ENCODE results near the gene OGDH. TPM values are rescaled to one million over a fixed set of nuclear protein-coding genes. Genes with fewer than 3 reads are reported as not detected.
"Not testable (repeated sequence)": the region's sequence is repeated elsewhere in the genome, so short reads cannot be mapped to it uniquely, and the experiment has no call there.

Gene OGDH
- 10 to 100 TPM; 51.6 to 69.4 (median 63.6) TPM for polyA plus RNA-seq (ENCODE audit: insufficient read length in 10 of 10)
- long read RNA-seq, donor 1, full-length matches to known transcripts: 2 of 2 reads
- long read RNA-seq, donor 1, partial matches to known transcripts: 0 of 2 reads
- long read RNA-seq, donor 1, other reads (novel, unspliced or antisense): 0 of 2 reads
- long read RNA-seq, donor 2, full-length matches to known transcripts: 5 of 12 reads
- long read RNA-seq, donor 2, partial matches to known transcripts: 7 of 12 reads
- long read RNA-seq, donor 2, other reads (novel, unspliced or antisense): 0 of 12 reads
- long read RNA-seq, donor 3: 0 reads
- long read RNA-seq, donor 4, full-length matches to known transcripts: 1 of 1 reads
- long read RNA-seq, donor 4, partial matches to known transcripts: 0 of 1 reads
- long read RNA-seq, donor 4, other reads (novel, unspliced or antisense): 0 of 1 reads
- long read RNA-seq, donor 5, partial matches to known transcripts: 0 of 2 reads
- long read RNA-seq, donor 5, other reads (novel, unspliced or antisense): 0 of 2 reads
- long read RNA-seq, donor 6, full-length matches to known transcripts: 3 of 3 reads
- long read RNA-seq, donor 6, partial matches to known transcripts: 0 of 3 reads
- long read RNA-seq, donor 6, other reads (novel, unspliced or antisense): 0 of 3 reads
- long read RNA-seq, donor 7, full-length matches to known transcripts: 4 of 4 reads
- long read RNA-seq, donor 7, partial matches to known transcripts: 0 of 4 reads
- long read RNA-seq, donor 7, other reads (novel, unspliced or antisense): 0 of 4 reads
- long read RNA-seq, donor 8, partial matches to known transcripts: 0 of 1 reads
- long read RNA-seq, donor 8, other reads (novel, unspliced or antisense): 0 of 1 reads
- long read RNA-seq, donor 9: 0 reads

DNA sequence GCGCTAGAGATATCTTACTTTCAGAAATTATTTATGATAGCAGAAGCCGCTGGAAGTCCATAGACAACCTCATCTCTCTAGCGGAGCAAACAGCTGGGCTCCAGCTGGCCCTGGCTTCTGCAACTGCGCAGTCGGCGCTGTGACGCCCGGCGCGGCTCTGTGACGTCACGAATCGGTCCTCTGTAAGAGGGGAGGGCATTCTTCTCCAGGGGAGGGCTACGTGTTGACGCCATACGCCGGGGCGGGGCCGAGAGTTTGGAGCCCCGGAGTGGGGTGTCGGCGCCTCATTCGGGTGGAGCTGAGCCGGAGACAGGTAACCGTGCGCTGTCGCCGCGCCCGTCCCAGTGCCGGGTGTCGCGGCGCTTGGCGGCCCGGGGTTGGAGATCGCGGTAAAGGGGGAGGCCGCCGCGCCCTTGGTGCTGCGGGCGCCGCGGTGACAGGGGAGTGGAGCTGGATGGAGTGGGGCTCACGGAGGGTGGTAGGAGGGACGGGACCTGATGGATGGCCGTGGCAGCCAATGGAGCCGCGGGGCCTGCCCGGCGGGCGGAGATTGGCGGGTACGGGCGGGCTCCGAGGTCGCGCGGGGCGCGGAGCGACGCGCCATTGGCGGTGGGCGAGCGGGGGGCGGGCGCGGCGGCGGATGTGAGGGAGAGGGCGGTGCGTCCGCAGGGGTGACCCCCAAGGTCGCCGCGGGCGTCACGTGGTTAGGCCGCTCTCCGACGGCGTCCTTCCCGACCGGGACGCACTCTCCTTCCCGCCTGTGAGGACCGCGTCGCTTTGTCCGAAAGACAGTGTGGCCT lies at the start of gene OGDH:
OGDH (plus strand) TSS at position 287 of the 800 bp plus-strand sequence. CDS start 17,717 bp downstream, outside the sequence.
- peak; percentile 99 to 100 (median 100) for DNase-seq

DNA sequence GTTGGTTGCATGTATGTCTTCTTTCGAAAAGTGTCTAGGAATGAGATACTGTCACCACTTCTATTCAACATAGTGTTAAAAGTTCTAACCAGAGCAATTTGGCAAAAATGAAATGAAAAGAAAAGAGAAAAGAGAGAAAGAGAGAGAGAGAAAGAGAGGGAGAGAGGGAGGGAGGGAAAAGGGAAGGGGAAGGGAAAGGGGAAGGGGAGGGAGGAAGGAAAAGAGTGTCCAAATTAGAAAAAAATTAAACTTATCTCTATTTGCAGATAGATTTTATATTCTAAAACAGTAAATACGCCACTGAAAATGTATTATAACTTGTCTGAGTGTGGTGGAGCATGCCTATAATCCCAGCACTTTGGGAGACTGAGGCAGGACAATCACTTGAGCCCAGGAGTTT lies 48.9 kb upstream of the OGDH start:
- DNase-seq: no peak

DNA sequence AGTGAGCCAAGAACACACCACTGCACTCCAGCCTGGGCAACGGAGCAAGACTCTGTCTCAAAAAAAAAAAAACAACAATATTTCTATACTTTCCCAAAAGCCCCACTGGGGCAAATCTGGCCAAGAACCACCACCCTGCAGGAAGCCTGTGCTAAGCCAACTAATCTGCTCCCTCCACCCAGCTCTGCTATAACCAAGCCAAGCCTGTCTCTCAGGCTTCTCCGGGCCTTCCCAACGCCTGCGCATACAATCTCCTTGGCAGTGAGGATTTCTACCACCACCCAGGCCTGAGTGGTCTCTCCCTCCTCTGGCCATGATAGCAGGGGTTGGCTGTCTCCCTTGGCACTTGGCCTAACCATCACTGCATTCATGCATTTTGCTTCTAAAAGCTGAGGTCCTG lies 46.9 kb upstream of the OGDH start:
- no peak for DNase-seq

DNA sequence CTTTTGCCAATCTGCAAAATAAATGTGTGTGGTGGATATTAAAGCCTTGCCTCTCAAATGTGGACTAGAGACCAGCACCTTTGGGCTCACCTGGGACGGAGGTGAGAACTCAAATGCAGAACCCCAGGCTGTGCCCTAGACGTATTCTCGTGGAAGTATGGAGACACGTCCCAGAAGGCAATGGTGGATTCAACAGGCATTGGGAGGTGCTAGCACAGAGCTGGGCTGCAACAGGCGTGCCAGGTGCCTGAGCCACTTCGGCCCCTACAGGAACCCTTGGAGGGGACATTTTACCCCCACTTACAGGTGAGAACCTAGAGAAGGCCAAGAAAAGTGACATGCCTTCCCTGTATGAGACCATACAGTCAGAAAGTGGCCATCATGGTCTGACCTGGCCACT lies 44.9 kb upstream of the OGDH start:
- DNase-seq: no peak

DNA sequence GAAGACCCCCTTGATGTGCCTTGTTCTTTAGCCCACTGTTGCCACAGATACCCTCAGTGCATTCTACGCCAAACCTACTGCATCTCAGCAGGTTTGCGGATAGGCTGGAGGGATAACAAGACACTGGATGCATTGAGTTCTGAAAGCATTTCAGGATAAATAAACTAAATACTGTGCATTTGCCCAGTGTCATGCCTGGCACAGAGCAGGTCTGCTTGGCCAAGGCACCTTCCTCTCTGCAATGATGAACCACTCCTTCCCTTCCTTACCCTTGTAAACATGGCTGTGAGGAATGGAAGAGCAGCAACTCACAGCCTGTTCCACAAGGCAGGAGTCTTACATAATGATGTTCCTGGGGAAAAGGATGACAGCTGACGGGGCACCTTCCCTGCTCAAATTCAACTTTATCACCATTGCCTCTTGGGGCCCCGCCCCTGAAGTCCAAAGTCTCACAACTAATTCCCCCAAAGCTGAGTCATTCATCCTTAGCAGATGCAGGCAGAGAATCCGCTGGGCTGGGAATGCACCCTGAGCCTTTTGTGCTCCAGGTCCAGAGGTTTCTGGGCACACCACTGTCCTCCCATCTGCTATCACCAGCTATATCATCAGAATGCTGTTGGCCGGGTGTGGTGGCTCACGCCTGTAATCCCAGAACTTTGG lies 44.3 kb upstream of the OGDH start:
- no peak for DNase-seq

DNA sequence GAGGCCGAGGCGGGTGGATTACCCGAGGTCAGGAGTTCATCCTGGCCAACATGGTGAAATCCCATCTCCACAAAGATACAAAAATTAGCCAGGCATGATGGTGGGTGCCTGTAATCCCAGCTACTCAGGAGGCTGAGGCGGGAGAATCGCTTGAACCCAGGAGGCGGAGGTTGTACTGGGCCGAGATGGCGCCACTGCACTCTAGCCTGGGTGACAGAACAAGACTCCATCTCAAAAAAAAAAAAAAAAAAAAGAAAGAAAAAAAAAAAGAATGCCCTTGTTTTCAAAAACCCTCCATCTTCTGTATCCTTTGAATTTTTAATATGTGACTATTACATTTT lies 43.8 kb upstream of the OGDH start:
- not testable (repeated sequence) for DNase-seq

DNA sequence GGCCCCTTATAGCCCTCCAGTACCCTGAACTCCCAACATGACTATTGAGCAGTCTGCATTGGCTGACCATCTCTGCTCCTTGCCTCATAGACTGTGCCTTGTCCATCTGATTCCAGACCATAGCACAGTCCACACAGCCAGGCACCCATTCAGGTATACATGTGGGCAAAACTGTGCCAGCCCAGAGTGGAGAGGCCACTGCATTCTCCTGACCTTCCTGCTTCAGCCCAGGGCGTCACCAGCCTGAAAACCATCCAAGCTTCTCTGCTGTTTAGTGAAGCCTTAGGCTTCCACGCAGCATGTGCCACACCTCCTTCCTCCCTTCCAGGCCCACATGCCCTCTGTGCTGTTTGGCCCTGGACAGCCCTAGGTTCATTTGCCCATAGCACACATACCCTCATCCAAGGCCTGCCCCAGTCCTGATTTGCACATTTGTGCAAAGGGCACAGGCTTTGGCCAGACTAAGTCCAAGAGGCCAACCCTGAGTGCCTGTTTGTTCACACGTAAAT lies 43.2 kb upstream of the OGDH start:
- no peak for DNase-seq

DNA sequence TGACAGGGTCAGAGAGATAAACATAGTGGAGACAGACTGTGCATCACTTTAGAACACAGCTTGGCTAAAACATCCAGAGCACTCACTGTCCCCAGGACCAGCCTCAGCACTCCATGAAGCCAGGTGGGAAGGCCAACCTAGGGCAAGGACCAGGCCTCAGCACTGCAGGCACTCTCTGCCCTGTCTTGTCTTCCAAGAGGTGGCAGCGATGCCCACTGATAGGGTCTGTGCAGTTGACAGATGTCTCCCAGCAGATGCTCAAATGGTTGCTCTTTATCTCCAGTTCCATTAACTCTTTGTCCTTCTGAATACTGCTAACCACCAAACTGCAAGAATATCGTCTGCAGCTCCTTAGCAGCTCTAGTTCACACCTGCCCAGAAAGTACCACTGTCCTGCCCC lies 41.8 kb upstream of the OGDH start:
- no peak for DNase-seq

DNA sequence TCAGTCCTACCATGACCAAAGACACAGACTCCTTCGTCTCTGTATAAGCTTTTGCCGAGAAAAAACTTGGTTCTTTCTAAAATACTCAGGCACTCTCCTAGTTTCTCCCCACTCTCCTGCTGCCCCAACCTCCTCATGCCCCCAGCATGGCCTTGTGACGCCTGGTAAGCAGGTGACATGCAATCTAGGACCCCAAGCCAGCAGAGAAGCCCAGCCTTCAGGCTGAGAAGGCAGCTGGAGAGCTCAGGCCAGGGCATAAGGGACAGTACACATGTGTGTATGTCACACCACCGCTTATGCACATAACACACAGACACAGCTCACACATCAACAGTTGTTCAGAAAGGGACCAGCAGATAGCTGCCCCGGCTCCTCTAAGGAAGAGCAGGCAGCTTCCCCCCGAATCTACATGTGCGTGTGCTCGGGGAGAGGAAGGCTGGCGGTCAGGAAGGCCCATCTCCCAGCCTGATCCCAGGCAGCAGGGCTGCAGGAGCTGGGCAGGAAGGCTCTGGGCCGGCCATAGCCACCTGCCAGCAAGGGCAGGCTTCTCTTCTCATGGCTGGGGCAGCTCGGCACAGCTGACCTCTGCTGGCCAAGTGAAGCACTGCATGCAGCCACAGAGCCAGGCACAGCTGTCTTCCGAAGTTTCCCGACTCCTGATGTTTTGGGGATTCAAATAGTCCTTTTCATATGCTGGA lies 41.2 kb upstream of the OGDH start:
- peak in 1 of 3 donors; percentile 65 for DNase-seq

DNA sequence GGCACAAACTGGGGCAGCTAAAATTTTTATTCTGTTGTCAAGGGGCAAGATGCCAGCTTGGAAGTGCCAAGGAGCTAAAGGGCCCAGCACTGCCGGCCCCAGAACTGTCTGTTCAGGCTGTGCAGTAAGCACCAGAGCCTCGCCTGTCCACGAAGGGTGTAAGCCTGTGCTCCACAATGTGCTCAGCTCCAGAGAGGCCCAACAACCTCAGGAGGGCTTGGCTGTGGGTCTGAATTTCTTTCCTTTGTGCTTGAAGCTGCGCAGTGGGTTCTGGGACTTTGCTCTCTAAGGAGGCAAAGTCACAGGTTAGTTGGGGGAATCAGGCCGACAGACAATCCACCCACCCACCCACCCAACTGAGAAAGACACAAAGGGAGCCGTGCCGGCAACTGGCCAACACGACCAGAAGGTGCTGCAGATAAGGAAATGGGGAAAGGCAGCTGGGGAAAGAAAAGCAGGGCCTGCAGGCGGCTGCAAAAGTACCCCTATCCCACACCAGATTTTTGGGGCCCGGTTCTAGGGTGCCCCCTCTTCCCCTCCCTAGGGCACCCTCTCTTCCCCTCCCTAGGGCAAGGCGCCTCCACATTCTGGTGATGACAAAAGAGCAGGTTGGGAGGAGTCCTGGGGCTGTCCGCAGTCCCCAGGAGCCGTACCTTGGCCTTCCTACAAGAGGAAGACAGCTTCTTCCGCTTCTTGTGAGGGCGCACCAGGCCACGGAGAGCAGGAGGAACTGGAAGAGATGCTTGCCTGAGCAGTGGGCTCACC lies 40.5 kb upstream of the OGDH start:
- no peak for DNase-seq

DNA sequence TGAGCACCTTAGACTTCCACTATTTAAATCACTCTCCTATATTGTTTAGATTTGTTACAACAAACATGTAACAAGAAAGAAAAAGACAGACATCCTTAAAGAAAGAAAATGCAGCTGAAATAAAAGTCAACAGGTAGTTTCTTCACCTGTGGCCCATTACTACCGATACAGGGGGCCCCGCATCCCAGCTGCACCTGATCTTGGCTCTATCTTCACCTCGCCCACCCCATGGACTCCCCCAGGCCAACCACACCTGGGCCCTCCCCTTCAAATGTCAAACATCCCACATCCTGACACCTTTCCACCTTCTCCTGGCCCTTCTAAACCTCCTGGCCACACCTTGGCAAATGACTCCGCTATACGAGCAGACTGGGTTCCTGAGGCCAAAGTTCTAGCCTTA lies 39.7 kb upstream of the OGDH start:
- no peak for DNase-seq

DNA sequence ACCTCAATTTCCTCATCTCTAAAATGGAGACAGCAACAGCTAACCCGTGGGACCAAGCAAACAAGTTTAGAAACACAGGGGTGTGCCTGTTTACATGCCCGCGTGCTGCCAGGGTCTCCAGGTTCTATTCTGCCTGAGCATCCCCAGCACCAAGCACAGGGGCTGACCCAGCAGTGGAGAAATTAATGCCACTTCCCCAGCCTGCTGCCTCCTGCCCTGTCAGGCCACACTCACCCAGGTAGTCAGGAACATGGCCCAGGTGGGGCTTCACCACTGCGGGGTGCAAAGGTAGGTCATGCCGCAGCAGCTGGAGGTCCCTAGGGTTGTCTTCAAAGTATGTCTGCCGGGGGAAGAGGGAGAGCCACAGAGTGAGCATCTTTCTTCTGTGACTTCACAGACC lies 38.5 kb upstream of the OGDH start:
- no peak for DNase-seq

DNA sequence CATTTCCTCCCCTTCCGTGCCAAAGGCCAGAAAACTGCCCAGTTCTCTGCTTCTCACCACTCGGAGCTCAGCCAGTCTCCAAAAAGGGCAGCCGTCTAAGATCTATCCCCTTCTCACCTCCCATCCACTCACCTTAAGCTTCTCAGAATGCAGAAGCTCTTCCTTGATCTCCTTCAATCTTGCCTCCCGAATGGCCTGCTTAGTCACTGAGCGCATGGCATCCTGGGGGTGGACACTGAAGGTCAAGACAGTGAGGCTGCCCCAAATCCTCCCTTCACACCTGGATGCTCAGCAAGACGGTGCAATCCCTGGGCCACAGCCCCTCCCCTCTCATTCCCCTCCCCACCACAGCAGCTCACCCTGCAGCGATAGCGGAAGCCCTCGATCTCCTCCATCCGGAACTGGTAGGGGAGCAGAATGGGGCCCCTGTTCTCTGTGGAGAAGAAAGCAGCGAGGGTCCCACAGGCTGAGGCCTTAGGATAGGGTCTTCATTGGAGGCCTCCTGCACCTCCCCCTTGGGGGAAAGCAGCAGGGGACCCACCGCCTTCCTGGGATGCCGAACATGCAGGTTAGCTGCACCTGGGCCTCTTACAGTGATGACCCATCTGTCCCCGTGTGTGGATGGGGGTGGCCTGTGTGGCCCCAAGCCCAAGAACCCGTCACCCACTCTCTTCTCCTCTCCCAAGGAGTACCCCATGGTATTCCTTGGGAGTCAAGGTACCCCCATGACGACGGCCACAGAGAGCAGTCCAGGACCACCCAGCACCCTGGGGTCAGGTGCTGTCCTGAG lies 37.5 kb upstream of the OGDH start:
- no peak for DNase-seq

DNA sequence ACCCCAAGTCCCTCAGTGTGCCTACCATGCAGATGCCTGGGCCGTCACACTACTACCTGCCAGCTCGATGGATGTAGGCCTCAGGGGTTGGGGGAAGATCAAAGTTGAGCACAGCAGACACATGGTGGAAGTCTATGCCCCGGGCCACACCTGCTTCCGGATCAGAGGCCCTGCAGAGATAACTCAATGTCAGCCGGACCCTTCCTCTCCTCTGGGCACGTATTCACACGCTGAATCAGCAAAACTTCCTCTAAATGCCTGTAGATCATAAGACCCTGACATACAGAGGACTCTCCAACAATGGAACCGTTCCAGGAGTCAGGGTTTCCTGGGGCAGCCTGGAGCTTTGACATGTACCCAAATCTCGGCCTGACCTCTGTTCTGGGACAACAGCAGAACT lies 36.5 kb upstream of the OGDH start:
- DNase-seq: no peak

DNA sequence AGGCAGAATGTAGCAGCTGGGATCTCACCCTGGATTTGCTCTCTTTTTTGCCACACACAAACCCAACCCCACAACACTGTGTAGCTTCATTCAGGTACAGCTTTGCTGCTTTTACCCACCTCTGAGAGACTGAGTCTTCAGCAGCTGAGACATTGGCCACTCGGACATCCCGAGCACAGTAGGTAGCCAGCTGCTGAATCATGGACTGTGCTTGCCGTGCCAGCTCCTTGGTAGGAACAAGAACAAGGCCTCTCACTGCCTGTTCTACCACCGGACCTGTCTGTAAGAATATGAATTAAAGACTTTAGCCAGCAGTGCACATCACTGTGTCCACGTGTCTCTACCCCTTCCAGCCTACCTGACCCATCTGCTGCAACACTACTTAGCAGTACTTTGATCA lies 33.7 kb upstream of the OGDH start:
- DNase-seq: no peak

DNA sequence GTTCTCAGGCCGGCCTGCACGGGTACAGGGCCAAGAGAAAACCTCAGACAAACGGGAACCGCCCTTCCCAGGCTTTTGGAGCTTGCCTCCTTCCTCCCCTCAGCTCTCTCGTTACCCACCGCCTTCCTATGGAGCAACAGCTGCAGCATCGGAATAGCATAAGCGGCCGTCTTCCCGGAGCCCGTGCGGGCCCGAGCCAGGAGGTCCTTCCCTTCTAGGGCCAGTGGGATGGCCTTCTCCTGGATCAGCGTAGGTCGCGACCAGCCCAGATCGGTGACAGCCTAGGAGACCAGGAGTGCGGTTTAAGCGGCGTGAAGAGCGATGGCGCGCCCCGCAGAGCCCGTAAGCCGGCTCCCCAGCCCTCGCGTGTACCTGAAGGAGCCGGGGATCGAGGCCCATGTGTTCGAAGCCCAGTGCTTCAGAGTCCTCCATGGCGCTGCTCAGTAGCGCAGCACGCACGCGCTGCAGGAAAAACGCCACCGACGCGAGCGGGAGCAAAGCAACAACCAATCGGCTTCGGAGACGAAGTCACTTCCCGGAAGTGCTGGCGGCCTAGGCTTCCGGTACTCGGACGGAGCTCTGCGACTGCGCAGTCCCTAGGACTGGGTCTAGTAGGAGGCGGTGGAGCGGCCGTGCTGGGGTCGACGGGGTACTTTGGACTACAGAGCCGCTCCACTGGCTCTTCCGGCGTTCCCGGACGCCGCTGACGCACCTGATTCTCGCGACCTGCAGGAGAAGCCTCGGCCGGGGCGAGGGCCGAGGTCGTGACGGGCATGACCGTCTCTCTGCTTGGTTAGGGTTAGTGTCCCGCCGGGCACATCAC lies 32.8 kb upstream of the OGDH start, which contains the start of gene DDX56:
DDX56 (minus strand) TSS at position 445 of the 823 bp plus-strand sequence; CDS start at position 432, 13 bp downstream.
- peak; percentile 94 to 98 (median 97) for DNase-seq

DNA sequence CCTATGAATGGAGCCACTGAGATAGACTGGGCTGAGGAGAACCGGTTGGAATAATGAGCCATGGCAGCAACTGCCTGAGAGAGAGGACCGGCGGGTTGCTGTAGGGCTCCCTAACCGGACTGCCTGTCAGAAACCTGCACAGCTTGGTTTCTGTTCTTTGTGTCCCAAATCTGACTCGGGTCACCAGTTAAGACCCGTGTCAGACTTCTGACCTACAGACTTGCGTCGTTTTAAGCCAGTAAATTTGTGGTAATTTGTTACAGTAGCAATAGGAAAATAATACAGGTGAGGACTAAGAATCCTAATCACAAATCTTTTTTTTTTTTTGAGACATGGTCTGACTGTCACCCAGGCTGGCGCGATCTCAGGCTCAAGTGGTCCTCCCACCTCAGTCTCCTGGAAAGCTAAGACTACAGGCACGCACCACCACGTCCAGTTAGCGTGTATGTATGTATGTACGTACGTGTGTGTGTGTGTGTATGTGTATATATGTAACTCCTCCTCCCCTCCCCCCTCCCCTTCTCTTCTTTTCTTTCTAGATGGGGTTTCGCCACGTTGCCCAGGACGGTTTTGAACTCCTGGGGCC lies 32.0 kb upstream of the OGDH start:
- no peak for DNase-seq

DNA sequence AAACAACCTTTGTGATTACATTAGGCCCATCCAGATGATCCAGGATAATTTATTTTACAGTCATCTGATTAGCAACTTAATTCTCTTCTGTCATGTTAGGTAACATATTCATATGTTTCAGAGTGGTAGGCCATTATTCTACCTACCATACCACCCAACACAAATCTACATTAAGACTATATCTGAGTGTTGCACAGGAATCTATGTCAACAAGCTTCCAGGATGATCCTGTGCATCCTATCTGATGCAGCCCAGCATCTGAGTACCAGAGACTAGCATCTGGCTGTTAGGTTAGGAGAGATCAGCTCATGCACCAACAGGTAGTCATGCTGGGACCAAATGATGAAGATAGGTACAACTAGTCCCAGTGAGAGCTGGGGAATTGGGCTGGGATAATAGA lies 31.4 kb upstream of the OGDH start:
- no peak for DNase-seq
